Activated effector memory CD4-positive, alpha-beta T cell treated with Interleukin-2 at 50 U/mL for 16 hours (primary cell): ENCODE data around the gene USP32.

Experiments used
- DNase-seq: peaks from one replicate; pipeline ENCODE4 v3.0.0-alpha.2; 2020

USP32 gene

DNA sequence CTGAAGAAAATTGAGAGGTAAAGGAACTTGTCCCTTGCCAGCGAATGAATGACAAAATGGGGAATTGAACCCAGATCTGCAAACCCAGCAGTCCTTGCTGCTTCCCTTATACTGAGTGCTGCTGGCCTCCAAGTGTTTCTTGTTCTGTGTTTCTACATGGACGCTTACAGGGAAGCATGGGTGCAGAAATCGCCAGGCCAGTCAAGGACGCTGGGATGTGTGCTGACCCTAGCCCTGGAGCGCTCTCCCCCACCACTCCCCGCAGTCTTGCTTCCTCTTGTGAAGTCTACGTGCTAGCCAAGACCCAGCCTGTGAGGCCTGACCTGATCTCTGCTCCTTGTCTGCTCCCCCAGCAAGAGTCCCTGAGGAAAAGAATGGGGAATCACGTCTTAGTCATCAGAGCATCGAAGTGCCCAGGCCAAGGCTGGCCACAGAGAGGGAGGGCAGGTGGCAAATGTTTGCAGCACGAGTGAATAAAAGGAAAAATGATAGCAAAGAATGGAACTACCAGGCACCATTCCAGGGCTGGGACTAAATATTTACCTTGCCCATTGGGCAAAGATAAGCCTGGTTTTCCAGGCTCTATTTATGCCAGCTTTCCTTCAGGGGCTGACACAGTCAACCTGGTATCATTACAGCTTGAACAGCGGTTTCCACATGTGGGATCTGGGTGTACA lies 224.7 kb downstream of the USP32 start:
- DNase-seq = no peak

DNA sequence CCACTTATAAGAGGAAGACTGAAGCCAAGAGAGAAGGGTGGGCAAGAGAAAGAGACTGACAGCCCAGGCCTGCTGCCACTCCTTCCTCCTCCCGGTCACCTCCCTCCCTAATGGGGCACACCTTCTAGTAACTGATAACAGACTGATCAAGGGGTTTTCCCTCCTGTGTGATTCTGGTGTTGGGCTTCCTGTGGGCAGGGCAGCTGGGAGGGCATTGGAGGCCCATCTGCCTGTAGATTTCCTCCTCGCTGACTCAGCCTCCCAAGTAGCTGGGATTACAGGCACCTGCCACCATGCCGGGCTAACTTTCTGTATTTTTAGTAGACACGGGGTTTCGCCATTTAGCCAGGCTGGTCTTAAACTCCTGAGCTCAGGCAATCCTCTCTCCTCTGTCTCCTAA lies 226.0 kb downstream of the USP32 start:
- DNase-seq = peak; percentile 7

DNA sequence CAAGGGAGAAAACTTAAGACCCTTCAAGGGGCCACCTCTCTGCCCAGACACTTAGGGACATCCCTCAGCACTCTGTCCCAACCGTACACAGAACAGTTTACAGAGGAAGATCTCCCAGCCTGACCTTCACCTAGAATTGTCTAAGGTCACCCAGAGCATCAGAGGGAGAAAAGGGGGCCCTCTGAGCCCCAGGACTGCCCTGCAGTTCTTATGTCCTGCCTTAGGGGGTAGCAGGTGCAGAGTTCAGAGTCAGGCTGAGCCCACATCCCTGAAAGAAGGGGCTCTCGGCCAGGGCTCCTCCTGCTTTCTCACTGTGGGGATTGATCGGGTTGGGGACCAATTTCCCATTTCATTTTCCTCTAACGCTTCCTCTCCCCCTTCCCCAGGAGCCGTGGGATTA lies 226.7 kb downstream of the USP32 start:
- DNase-seq = no peak

DNA sequence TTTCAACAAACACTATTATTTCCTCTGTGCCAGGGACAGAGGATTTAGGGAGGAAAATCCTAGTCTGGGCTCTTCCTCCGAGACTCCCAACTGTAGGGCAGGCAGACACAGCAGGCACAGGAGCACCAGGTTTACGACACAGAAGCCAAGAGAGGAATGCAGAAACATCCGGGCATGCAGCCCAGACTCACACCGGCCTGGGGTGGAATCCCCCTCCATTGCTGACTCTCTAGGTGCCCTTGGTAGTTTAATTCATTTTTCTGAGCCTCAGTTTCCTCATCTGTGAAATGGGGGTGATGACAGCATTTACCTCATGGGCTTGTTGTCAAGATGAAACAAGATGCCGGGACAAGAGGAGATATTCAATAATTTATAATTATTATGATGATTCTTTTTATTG lies 227.2 kb downstream of the USP32 start:
- no peak for DNase-seq

DNA sequence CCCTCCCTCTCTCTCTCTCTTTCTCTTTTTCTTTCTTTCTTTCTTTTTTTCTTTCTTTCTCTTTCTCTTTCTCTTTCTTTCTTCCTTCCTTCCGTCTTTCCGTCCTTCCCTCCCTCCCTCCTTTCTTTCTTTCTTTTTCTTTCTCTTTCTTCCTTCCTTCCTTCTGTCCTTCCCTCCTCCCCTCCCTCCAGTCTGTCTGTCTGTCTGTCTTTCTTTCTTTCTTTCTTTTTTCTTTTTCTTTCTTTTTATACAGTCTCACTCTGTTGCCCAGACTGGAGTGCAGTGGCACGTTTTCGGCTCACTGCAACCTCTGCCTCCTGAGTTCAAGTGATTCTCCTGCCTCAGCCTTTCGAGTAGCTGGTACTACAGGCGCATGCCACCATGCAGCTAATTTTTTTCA lies 227.8 kb downstream of the USP32 start:
- DNase-seq = no peak

DNA sequence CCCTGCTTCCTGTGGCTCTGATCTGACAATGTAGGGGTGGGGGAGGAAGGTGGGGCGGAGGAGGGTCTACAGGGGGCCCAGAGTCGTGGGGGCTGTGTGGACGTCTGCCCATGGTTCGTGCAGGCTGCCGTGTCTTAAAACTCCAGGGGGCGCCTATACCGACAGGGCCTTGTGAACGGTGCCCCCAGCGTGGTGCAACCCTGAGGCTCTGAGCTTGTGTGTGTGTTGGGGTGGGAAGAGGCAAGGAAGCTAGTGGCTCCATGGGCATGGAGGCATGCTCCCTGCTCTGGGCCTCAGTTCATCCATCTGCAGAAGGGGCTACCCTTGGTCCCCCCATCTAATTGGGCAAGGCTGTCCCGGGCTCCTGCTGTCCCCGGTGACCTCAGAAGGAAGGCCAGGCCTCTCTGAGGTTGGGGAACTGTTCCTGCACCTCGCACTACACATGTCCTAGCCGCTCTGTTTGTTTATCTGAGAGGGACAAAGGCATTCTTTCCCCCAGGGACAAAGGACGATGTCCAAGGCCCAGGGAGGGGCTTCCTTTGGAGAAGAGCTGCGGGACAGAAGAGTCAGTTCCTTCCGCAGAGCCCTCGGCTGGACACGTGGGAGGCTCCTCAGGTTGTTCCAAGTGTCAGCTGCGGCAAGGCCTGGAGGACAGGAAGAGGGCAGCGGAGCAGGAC lies 228.7 kb downstream of the USP32 start:
- no peak for DNase-seq

DNA sequence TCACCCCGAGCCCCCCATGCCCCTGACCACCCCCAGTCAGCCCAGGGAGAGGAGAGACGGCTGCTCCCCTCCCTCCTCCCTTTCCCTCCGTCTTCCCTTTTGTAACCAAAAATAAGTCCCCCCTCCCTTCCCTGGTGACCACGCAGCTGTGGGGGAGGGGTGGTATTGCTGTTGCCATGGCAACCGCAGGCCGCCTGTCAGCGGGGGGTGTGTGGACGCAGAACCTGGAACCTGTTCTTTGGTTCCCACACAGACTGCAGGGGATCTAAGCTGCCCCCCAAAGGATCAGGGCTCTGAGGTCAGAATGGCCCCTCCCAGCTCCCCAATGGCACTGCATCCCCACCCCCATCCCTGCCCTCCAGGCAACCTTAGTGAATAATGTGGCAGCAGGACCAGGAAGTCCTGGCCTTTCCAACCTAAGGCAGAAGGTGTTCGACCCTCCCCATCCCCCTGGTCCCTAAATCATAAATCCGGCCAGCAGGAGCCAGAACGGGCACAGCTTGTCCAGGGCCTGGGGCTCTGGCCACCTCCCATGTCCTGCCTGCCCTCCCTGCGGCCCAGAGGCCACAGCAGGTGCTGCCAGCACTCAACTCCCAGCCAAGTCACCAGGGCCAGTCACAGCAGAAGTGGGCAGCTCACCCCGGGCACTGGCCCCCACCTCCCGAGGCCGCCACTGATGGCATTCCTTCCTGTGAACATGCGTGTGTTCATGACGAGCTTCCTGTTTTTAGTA lies 230.2 kb downstream of the USP32 start:
- DNase-seq = no peak

DNA sequence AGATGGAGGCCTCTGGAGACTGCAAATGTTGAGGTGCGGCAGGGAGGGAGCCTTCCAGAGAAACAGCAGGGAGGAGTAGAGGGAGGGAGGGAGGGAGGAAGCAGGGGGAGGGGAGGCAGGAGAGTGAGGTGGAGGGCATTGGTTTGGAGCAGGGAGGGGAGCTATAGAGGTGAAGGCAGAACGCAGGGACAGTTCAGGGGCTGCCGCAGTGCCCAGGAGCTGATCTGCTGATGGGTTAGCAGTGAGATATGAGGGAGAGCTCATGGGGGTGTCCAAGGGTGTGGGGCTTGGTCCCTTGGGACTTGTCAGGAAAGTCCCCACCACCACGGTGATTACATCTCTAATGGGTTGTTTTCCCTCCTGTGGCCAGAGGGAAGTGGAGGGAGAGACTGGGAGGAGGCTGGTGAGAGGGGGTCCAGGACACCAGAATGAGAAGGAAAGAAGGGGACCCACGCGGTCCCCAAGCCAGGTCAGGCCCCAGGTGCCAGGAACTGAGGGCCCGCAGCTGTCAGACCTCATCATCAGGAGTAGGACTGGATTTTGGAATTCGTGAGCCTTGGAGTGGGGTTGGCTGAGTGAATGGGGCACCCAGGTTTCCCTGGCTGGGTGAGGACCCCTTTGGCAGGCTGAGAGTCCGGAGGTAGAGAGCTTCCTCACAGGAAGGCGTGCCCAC lies 231.0 kb downstream of the USP32 start:
- DNase-seq = no peak

DNA sequence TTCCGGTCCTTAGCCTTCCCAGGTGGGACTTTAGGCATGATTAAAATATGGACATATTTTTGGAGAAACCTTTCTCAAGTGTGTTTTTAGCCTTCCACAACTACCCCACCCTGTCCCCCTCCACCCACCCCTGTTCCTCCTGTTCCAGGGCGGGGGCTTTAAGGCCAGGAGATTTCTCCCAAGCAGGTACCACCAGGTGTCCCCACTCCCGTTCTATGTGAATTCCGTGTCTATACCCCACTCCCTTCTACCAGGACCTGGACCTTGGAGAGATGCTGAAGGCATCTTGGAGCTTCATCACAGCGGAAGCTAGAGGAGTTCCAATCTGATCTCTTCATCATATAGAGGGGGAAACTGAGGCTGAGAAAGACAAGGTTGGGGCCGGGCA lies 232.5 kb downstream of the USP32 start:
- no peak for DNase-seq

DNA sequence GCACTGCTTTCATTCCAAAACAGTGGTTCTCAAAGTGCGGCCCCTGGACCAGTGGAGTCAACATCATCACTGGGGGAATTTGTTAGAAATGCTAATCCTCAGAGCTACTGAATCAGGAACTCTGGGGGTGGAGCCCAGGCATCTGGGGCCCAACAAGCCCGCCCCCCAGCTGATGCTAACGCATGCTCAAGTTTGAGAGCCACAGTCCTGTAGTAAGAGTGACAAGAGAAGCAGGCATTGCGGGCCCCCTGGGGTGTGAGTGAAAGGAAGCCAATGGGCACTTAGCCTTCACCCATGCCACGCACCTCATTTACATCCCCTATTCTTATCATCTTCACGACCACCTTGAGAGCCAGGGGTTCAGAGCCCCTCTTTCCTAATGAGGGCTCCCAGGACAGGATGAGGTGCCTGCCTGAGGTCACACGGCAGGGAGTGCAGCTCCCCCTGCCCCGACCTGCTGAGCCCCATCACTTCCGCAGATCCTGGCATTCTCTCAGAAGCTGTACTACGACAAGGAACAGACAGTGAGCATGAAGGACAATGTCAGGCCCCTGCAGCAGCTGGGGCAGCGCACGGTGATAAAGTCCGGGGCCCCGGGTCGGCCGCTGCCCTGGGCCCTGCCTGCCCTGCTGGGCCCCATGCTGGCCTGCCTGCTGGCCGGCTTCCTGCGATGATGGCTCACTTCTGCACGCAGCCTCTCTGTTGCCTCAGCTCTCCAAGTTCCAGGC lies 233.0 kb downstream of the USP32 start:
- DNase-seq = no peak

DNA sequence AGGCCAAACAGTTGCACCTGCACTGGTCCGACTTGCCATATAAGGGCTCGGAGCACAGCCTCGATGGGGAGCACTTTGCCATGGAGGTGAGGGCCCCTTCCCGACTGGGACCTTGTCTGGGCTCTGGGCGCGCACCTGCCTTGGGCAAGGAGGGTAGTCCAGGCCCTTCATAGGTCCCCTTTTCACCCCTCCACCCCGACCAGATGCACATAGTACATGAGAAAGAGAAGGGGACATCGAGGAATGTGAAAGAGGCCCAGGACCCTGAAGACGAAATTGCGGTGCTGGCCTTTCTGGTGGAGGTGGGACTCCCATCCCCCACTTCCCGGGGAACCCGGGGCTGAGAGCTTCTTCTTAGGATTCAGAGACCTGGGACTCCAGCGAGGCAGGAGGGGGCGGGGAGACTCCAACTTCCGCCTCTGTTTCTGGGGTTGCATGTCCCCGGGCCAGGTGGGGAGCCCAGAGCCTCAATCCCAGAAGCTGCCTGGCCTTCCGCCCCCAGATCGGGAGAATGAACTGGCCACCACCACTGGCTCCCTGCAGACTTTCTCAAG lies 234.4 kb downstream of the USP32 start:
- no peak for DNase-seq

DNA sequence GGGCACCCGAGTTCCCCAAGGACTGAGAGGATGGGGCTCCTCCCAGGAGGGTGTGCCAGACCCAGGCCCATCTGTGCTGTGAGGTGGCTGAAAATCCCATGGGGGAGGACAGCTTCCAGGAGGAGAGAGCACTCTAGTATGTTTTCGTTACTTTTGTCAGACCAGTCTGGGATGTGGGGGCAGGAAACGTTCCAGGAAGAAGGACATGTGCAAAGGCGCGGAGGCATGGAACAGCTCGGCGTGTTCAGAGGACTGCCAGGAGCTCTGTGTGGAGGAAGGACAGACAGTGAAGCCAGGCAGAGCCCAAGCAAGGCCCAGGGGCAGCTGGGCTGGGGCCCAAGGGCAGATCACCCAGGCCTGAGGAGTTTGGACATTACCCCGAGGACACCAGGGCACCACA lies 235.2 kb downstream of the USP32 start:
- DNase-seq = no peak

DNA sequence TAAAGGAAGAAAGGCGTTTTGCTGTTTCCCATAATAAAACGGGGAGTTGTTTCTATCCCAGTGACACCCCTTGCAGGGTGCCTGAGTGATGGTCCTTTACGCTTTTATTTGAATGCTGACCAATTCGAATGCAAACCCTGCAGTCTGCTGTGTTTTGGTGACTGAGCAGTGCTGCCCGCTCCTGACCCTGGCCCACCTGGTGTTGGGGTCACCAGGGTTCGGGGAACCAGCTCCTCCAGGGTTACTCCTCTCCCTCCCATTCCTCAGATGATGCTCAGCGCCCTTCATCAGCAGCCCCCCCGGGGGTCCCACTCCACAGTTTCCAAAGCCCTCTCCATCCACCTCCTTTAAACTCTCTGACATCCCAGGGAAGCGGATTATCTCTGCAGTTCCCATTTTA lies 236.1 kb downstream of the USP32 start:
- DNase-seq = no peak

DNA sequence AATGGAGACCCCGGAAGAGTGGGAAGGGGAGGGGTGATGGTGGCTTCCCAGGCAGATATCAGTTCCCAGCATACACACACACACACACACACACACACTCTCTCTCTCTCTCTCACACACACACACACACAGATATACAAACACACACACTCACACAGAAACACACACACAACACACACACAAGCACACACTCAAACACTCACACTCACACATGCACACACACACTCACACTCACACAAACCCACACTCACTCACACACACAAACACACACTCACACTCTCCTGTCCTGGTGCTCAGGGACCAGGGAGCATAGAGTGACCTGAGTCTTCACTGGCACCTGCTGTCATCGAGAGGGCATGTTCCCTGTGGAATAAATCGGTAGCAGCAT lies 236.5 kb downstream of the USP32 start:
- no peak for DNase-seq

DNA sequence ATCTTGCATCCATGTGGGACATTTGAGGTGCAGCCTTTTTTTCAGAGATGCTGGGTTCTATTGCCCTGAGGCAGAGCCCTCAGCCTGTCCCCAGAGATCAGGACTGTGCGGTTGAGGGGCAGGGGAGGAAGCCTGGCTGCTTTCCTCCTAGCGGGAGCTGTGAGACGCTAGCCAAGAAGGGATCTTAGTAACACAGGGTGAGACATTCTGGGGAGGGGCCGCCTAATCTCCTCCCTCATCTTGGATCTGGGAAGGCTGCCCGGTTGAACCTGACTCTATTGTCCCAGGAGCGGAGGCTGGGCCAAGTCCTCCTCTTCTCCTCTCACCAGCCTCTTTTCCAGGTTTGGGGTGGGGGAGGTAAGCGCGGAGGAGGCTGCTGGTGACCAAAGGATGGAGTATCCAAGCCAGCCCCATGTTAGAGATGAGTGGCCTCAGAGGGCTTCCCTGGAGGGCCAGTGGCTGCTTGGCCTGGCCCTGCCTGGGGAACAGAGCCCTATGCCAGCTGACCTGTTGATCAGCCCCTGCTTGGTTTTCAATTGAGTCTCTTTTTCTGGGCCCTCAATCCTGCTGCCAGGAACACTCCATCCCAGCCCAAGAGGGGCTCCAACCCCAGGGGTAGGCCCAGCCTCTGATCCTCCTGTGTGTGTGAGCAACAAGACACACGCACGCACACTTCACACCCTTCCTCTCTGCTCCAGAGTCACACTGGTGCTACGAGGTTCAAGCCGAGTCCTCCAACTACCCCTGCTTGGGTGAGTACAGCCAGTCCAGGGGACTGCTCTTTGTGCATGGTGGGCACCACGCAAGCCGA lies 237.1 kb downstream of the USP32 start:
- DNase-seq = no peak

DNA sequence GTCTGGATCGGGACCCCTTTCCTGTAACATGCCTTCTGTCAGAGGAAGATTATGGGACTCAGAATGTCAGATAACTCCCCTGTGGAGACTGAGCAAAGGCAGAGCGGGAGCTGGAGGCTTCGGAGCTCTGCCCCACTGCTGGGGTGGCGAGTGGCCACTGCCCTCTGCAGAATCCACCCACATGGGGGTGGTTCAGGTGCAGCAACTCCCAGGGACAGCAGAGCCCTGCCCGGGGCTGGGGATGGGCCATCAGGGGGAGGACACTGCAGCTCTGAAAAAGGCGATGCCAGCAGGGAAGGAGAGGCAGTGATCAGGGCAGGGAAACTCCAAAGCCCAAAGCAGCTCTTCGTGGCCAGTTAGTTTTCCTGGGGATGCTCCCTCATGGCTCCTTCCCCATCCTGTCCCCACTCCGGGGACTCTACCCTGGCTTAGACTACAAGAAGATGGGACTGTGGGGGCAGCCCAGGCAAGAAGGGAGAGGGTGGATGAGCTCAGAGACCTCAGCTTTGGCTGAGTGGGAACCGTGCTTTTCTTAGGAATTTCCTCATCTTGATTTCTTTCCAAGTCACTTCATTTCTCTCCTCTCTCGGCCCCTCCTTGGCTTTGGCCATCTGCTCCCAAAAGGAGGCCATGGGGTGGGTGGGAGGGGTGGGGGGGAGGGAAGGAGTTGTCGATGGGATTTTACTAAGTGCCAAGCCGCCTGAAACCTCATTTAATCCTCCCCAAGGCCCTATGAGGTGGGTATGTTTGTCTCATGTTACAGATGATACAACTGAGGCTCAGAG lies 238.1 kb downstream of the USP32 start:
- no peak for DNase-seq

DNA sequence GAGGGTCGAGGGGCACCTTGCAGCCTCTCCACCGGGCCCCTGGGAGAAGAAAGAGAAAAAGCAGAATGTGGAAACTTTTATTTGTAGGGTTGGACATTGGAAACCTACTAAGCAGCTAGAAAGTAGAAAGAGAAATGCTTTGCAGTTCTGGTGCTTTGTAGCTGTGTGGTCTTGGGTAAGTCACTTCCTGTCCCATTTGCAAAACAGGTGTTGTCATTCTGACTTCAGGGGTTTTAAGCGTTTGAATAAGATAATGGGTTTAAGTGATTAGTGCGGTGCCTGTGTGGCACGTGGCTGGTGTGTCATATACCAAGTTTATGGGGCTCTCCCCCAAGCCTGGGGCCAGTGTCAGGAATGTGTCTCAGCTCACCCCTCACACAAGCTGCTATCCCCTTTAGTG lies 240.6 kb downstream of the USP32 start:
- peak; percentile 7 for DNase-seq

DNA sequence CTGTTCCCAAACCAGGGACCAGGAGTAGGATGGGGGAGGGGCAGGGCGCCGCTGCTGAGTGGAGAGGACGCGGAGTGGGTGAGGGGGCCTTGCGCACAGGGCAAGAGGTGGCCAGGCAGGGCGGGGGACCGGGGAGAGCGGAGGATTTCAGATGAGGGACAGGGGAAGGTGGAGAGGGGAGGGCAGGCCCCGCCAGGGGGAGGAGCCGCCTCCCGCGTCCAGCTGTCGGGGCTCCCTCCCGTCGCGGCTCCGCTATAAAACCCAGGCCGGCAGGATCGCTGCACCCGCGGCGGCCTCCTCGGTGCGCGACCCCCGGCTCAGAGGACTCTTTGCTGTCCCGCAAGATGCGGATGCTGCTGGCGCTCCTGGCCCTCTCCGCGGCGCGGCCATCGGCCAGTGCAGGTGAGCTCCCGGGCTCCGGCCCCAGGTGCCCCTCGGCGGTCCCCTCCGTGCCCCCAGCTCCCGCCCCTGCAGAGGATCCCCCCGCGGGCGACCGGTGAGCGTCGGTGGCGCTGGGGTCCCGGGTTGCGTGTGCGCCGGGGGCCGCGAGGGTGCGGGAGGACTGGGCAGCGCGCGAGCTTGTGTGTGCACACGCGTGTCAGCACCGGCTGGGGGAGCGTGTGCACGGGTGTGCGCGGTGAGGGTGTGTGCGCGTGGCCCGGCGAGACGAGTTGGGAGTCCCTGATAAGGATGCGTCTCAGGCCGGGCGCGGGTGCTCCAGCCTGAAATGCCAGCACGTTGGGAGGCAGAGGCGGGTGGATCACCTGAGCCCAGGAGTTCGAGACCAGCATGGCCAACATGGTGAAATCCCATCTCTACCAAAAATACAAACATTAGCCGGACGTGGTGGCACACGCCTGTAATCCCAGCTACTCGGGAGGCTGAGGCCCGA lies 242.0 kb downstream of the USP32 start, which contains the start of gene CA4:
Gene CA4 (plus strand): TSS at position 283 of the 892 bp plus-strand sequence. CDS start 62 bp downstream, at position 345.
- DNase-seq = no peak

DNA sequence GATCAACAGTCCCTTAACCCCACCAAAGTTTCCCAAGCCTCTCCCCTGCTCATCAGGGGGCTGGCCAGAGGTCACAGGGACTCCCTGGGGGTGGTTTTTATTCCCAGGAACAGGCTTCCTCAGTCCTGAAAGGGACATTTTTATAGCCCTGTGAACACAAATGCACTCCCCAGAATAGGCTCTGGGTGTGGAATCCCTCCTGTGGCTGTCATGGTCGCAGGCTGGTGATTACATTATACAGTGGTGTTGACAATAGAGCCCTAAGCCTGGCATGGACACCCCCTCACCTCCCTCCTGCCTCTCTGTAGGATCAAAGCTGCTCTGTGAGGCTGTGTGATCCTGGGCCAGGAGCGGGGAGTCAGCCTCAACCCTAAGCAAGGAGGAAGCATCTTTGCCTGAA lies 243.6 kb downstream of the USP32 start:
- no peak for DNase-seq
